NCI-H1417 (cell line): ENCODE data around the gene PSME3IP1.

ENCODE experiments used
- DNase-seq, 3 experiments: peaks; one replicate each; lab custom pipeline; 2025; lab: John Stamatoyannopoulos, UW

The PSME3IP1 gene

DNA sequence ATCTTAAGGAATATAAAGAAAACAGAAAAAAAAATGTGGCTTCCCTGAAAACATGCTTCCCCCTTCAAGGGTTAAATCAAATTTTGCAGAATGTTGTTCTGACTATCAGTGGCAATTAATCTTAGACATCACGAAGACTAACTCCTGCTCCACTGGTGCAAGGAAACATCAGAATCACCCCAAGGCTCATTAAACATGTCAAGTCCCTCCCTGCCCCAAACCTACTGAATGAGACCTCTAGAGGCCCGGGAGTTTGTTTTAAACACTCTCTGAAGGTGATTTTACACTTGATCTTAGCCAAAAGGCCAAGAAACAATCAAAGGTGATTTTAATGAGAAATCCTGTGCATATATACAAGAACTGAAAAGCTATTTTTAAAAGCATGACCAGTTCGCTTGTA lies 18.3 kb downstream of the PSME3IP1 start:
- no peak for DNase-seq

DNA sequence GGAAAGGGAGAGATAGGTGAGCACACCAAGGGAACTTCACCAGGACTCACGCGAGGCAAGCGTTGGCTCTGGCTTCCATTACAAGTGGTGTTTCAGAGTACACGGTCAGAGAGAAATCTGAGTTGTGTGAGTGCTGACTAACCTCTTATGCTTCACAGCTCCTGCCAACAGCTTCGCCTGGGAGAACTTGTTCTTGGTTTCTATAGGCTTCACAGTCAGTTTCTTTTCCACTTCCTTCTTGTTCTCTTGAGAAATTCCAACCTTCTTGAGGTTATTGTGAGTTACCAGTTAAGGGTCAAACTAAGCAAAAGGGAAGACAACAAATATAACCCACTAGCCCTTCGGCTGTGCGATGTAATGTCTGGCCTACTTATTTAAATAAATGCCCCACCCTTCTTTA lies 18.9 kb downstream of the PSME3IP1 start:
- DNase-seq: no peak

DNA sequence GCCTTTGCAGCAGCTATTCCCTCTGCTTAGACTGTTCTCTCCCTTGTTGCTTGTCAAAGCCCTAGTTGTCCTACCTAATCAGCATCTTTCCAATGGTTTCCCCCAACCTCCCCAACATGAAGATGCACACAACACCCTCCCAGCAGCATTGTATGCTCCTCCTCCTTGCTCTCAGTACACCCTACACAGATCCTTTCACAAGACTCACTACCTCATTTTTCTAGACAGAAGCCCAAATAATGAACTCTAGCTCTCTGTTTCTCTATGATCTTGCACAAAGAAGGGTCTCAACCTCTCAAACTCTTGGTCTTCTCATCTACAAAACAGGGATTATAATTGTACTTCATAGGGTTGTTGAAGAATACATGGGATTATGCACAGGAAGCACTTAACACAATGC lies 19.4 kb downstream of the PSME3IP1 start:
- no peak for DNase-seq

DNA sequence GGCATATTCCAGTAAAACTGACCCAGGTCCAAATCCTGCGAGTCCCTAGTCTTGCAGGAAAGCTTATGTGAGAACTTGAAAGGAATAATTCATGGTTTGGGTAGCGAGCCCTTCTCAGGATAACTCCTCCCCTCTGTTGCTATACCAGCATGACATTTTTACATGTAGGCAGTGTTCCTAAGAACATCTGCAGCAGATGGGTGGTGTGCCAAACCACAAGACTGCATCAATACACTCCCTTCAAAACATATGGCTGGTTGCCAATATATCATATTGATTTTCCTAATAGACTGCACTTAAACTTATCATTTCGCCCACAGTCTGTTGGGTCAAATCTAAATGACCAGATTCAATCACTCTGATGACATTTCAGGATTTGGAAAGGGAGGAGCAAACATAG lies 19.9 kb downstream of the PSME3IP1 start:
- no peak for DNase-seq

DNA sequence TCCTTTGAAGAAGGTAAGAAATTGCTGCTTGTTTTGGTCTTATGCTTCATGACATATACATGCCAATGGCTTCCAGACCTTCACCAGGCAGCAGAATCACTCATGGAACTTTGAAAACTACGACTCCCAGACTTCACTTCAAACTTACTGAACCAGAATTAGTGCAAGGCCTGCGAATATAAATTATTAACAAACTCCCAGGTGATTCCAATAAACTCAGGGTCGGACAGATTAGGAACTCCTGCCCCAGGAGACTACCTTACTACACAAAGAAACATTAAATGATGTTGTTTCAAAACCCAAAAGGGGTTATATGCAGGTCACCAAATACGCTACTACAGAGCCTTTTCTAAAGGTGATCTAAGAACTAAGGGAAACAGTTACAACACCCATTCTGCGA lies 20.4 kb downstream of the PSME3IP1 start:
- DNase-seq: no peak

DNA sequence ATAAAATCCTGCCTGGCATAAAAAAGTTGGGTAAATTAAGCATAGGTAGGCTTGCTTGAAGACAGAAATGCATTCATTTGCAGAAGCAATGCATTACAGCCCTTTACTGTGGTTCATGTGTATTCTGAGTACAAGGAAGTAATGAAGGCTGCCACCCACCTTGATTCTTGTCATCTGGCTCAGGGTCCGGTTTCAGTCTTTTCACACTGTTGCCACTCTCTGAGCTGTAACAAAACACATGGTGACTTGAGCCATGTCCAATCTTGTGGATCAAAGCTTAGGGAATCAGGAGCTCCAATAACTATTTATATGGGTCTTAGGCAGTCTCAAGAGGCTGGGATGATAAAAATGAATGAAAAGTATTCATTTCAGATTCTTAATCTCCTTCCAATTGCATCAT lies 22.0 kb downstream of the PSME3IP1 start:
- DNase-seq: no peak

DNA sequence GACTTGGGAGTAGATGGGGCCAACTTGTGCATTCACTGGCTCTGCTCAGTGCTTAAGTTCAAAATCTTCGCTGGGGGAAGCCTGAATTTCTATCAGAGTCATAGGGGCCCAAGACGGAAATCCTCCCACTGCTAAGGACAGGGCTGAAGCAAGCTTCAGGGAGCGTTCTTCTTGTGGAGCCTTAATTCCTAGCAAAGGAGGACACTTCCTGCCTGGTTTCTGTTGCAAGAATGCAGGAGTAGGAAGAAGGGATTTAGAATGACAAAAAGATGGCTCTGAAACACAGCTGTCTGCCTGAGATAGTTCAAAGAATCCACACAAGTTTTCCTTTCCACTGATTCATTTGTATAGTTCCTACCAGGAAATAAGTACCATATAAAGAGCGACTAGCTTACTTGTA lies 26.4 kb downstream of the PSME3IP1 start:
- no peak for DNase-seq

DNA sequence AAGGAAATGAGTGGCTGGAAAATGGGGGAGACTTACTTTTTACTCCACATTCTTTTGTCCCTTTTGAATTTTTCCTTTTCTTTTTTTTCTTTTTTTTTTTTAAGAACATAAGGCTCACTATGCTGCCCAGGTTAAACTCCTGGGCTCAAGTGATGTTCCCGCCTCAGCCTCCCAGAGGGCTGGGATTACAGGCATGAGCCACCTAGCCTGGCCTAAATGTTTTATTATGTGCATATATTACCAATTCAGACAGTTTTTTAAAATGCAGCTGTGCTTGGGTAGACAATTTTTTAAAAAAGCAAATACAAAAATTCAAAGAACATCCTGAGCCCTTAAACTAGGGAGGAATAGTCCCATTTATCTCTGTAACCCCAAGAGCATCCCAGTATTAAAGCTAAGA lies 28.3 kb downstream of the PSME3IP1 start:
- no peak for DNase-seq

DNA sequence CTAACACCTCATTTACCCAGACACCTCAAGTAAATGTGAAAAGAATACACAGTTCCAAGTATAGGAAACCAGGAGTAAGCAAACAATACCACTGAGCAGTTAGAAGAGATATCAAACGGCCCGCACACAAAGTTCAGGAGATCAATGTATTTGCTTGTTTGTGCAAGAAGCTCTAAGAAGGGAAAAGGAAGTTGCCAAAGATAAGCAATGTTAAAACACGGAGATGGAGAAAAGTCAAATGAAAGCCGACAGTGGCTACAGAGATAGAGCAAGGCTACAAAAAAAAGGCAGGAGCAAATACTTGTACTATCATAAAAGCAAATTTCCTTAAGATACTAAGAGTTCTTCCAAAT lies 29.5 kb downstream of the PSME3IP1 start:
- DNase-seq: no peak

DNA sequence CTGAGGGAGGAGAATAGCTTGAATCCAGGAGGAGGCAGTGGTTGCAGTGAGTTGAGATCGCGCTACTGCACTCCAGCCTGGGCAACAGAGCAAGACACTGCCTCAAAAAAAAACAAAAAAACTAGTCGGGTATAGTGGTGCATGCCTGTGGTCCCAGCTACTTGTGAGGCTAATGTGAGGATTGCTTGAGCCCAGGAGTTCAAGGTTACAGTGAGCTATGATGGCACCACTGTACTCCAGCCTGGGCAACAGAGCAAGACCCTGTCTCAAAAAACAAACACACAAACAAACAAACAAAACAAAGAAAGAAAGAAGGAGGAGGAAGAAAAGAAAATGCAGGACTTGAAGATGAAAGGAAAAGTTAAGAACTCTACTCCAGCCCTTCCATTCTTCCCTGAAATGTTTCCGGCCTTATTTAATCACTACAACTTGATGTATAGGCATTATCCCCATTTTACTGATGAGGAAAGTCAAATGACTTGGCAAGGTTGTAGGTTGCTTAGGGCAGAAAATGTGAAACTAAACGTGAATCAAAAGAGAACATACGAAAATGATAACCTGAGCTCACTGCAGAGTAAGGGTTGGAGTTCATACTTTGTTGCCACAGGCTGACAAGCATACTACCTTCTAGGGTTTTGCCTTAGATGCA lies 30.0 kb downstream of the PSME3IP1 start:
- DNase-seq: no peak

DNA sequence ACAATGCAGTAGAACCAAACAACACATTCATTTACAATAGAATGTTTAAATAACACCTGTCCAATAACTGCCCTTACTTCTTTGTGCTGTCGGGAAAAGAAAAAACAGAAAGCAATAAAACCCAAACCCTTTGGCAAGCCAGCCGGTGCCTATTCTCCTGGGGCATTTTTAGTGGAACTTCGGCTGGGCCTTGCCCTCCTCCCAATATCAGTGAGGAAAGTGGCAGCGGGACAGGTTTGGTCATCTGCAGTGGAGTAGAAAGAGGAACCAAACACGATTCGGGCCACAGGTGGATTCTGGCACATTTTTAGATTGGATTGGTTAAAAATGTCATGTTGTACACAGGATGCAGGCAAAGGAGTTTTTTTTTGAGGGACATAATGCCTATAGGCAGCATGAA lies 32.0 kb downstream of the PSME3IP1 start:
- DNase-seq: no peak

DNA sequence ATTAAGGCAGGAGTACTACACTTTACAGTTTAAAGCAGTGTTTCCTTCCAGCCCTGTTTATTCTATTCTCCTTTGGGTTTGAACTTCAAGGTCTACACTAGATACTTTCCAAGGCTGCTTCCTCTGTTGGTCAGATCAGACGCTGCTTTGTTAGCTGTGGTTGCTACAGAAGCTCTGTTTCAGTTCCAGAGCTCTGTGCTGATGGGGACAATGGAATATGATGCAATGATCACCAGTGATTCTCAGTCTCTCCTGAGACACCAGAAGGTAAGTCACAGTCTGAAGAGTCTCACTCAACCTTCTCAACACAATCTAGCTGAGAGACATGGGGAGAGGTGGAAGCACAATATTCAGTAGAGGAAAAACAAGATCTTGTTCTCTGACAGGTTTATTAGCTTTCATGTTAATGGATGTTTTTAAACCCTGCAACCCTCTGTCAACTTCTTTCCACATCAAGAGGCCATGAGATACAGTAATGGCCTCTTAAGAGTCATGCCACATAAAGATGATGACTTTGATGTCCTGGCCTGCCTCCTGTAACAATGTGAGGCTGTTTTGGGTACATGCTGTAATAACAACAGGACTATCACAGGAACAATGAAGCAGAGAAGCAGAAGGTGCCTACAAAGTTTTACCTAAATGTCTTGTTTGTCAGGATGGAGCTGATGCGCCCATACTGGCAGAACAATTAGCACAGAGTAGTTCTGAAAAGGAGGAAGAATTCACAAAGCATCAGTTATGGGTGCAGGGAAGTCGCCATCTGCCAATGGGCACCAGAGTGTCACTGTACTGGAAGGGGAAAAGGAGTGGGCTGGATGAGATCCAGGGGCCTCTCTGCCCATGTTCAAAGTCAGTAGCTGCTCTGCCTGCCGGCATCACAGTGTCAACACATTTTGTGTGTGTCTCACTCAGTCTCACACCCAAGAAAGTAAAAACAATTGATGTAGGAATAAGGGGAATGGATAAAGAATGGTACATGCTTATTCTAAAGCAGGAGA lies 33.4 kb downstream of the PSME3IP1 start:
- DNase-seq: peak in 2 of 3 experiments; percentile 23 to 82

DNA sequence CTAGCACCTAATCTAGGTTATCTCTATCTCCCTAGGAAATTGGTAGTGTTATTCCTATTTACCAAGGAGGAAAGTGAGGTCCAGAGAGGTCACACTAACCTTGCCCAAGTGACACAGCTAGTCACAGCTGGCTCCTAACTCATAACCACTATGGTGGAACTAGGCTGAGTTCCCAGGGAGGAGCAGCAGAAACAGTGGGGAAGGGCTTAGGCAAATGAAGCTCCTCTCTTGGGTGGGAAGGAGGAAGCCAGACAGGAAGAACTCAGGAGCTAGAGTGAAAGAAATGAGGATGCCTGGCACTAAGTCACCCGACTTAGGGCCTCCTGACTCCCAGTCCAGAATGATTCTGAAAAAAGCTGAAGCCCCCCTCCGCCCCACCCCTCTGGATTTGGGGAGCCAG lies 34.5 kb downstream of the PSME3IP1 start:
- DNase-seq: no peak

DNA sequence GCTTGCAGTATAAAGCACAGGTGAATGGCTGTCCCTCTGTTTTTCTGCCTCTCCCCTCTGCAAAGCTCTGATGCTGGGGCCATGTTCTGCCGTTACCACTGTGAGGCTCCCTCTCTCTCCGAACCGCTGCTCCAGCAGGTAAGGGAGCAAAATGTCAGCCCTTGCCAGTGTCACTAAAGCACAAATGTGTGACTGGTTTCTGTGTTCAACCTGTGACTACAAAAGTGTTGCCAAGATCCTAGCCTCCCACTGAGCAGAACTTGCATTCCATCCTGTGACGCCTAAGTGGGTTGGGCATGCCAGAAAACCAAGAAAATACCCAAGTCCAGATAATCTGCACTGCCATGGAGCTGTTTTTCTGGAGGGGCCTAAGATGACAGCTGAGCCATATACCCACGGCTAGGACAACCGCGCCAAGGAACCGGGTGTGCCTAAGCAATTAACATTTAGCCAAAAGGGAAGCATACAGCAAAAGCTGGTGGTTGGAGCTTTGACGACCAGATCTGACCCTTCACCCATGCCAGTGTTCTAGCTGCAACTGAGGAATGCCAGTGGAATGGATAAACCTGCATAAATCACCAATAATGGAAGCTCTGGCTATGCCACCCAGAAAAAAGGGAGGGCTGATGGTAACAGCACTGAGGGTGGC lies 35.0 kb downstream of the PSME3IP1 start:
- DNase-seq: no peak

DNA sequence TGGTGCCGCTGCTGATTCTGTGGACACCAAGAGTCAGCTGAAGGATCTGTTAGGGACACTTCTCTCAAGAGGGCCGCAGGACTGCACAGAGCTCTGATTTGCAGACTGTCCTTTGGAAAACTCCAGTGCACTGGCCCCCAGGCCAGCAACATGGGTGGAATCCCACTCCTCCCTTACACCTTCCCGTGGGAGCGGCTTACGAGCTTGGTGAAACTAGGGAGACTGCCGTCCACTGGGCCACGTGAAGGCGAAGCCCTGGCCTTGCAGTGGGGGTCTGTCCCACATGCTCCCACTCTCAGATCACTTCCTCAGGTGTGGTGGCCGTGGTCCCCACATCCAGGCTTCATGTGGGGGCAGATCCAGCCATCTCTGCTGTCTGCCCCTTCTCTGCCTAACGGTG lies 36.4 kb downstream of the PSME3IP1 start:
- no peak for DNase-seq

DNA sequence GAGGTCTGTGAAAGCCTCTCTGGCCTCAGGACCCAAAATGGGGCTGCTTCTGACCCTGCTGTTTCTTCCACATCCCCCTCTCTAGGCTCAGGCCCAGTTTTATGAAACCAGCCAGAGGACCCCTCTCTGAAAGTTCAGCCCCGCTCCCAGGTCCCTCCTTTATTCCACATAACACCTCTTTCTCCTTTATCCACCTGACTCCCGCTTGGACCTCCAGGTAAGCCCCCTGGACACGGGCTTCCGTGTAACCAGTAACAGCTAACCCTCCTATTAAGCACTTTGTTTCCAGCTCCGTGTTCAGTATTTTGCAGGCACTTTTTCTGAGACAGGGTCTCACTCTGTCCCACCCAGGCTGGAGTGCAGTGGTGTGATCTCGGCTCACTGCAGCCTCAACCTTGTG lies 37.4 kb downstream of the PSME3IP1 start:
- DNase-seq: no peak

DNA sequence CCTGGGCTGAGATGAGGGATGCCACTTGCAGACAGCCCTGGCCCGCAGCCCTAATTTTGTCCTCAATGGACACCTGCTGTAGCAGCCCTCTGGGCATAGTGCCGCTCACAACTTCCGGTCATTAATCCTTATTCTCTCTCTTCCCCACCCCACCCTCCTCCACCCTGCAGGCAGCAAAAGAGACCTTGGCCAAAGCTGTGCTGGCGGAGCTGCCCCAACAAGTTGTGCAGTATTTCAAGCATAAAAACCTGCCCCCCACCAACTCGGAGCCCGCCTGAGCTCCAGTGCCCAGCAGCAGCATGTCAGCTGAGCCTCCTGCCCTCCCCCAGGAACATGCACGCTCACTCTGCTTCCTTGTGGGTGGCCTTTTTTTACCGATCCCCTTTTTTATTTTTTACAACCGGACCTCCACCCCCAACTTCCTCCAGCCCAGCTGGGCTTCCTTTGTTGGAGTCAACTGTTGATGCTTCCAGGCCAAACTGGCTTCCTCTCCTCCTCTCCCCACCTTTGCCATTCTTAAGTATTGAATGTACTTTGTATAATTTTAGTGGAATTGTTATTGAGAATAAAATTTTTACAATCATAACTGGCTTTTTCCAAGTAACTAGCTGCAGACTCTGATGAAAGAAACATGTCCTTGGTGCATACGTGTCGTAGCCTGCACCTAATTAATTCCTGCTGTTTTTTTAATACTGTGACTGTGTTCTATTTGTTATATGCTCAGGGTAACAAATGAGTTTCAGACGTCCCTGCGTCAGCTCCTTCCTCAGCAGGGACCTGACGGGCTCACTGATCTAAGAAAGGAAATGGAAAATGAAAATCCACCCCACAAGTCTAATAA lies 38.2 kb downstream of the PSME3IP1 start:
- DNase-seq: peak in 2 of 3 experiments; percentile 17 to 59

DNA sequence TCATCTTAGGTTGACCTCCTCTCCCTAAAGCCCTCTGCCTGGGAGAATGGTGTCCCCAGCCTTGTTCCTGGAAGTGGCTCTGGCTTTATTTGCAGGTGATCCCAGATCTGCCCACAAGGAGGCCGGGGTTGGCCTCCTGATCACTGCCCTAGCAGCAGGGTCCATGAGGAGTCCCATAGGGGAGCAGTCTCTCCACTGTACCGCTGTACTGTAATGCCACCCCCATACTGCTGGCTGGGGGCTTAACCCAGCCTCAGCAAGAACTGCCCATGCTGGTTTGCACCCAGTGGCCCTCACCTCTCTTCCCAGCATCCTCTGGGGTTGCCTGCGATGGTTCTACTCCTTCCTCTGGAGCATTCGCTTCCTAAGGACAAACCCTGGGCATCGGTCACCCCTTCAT lies 39.1 kb downstream of the PSME3IP1 start:
- no peak for DNase-seq

DNA sequence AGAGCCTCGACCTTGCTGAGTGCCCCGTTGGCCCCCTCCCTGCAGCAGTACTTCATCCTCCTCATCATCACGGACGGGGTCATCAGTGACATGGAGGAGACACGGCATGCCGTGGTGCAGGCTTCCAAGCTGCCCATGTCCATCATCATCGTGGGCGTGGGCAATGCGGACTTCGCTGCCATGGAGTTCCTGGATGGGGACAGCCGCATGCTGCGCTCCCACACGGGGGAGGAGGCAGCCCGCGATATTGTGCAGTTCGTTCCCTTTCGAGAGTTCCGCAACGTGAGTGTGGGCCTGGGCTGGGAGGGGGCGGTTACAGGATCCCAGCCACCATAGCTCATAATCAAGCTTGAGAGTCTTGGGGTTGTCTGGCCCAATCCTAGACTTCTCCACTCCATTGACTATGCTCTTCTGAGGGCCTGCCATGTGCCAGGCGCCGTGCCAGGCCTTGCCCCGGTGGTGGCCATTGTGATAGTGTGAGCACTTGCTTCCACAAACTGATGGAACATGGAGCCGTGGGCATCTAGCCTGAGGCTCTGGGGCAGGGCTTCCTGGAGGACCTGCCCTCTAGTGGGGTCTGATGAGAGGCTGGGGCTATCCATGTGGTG lies 39.7 kb downstream of the PSME3IP1 start:
- DNase-seq: no peak

DNA sequence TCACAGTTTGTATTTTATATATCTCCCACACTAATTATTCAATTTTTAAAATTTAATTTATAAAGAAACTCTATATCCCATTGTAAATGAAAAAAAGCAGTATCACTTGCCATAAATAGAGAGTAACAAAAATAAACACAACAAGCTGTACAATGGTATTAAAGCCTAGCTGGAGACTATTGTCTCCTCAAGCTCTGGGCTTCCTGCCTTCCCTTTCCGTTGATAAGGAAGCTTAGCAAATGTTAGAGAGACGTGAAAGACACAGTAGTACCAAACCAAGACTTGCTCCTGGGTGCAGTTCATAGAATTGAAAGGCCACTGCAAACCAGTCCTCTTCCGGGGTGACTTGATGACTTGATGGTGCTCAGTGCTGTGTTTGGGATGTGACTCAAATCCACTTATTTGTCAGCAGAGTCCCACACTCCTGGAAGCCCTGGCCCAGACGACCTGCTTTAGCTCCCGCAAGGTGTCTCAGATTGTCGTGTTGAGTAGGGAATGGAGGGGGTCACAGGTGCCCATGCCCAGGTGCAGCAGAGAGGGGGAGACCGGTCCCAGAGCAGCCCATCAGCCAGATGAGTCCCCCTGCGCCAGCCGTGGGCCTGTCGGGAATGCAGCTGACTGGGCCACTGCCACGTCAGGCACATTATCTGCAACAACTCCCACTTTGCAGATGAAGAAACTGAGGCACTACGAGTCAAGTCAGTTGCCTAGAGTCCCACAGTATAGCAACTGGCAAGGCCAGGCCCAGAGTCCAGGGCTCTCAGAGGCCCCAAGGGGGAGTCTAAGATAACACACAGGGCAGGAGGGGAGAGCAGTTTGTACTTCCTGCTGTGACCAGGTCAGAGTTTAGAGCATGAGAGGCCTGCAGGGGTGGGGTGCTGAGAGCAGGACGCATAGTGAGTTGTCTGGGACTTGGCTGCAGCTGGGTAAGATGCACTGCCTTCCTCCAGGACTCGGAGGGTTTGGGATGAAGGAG lies 40.5 kb downstream of the PSME3IP1 start:
- DNase-seq: no peak
